Fibroblast of mammary gland (primary cell): ENCODE results near the gene P2RX4.
"Not testable (repeated sequence)": the region's sequence is repeated elsewhere in the genome, so short reads cannot be mapped to it uniquely, and the experiment has no call there.

Experiments
- DNase-seq: peaks from one replicate; pipeline ENCODE4 v3.0.0-alpha.2; 2010; ENCODE audit warnings: low read depth
- H3K4me3 ChIP-seq: 2 replicates; pipeline ENCODE4 v1.5.1; 2011; ENCODE audit warnings: low read depth, mild to moderate bottlenecking, low read length, moderate library complexity; ENCODE audit not compliant: control insufficient read depth
- CTCF ChIP-seq: conservative IDR thresholded peaks from 2 replicates; pipeline ENCODE4 v1.5.1; 2011; ENCODE audit warnings: low read depth, low read length, inconsistent platforms; ENCODE audit not compliant: control insufficient read depth, insufficient read depth

The P2RX4 gene

GRCh38 chr12:121209624-121210572 lies at the start of gene P2RX4:
Gene P2RX4 (plus strand): TSS chr12:121210129. CDS start chr12:121210165, 36 bp downstream.
- no peak for TF ChIP-seq CTCF
- peak; percentile 65 for DNase-seq
- peak within 1 kb of the TSS; percentile 58 for H3K4me3 ChIP-seq

- no peak for TF ChIP-seq CTCF
- H3K4me3 ChIP-seq = no peak overlapping the region
- DNase-seq = no peak
Measured at GRCh38 chr12:121162384-121162783, 47.5 kb upstream of the P2RX4 start.

GRCh38 chr12:121162985-121163384 lies 46.9 kb upstream of the P2RX4 start:
- no peak for TF ChIP-seq CTCF
- no peak for DNase-seq
- H3K4me3 ChIP-seq = no peak overlapping the region

GRCh38 chr12:121164839-121165238 lies 45.1 kb upstream of the P2RX4 start:
- not testable (repeated sequence) for DNase-seq

GRCh38 chr12:121165316-121165715 lies 44.6 kb upstream of the P2RX4 start:
- TF ChIP-seq CTCF = no peak
- no peak overlapping the region for H3K4me3 ChIP-seq
- DNase-seq = no peak

More at GRCh38 chr12:121164839-121165238, 45.1 kb upstream of the P2RX4 start:
- H3K4me3 ChIP-seq = not testable (repeated sequence)

- TF ChIP-seq CTCF = no peak
- DNase-seq = no peak
- no peak overlapping the region for H3K4me3 ChIP-seq
Measured at GRCh38 chr12:121166356-121166755, 43.6 kb upstream of the P2RX4 start.

GRCh38 chr12:121167232-121167820 lies 42.6 kb upstream of the P2RX4 start:
- peak; percentile 15 for DNase-seq
- no peak for TF ChIP-seq CTCF
- H3K4me3 ChIP-seq = no peak overlapping the region
